Measurements from ENCODE around the gene FRMPD4.
A peak's percentile ranks its signal among the peaks of the same experiment; 100 is the strongest.

The FRMPD4 gene

DNA sequence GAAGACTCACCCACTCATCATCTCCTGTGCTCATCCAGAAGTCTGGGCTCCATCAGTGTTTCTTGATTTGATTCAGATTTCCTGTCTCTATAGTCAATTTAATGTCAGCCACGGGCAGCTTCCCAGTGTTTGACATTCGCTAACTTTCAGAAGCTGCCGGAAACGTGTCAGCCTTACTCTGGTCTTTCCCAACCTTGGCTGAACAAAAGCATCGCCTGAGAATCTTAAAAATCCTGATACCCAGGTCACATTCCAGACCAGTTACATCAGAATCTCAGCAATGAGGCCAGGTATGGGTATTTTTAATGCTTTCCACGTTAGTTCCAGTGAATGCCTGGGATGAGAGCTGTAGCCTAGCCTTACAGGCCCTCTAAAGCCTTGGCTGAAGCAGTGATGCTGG, 233.8 kb downstream of the FRMPD4 start:
- no peak for DNase-seq

DNA sequence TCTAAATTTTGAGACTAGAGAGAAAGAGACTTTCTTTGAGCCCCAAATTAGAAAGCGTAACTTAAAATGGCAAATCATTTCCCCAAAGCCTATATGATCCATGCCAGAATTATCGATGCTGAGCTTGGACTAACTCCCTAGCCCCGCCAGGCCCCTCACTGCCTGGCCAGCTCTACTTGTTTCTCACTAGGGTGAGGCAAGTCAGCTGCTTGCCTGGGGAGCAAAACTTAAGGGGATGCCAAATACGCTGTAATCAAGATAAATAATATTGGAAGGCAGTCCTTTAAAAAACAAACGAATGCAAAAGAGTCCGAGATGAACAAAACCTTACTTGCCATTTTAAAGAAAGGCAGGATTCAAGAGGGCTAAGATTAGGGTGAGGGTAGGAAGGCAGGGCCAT, 236.0 kb downstream of the FRMPD4 start:
- no peak for DNase-seq

DNA sequence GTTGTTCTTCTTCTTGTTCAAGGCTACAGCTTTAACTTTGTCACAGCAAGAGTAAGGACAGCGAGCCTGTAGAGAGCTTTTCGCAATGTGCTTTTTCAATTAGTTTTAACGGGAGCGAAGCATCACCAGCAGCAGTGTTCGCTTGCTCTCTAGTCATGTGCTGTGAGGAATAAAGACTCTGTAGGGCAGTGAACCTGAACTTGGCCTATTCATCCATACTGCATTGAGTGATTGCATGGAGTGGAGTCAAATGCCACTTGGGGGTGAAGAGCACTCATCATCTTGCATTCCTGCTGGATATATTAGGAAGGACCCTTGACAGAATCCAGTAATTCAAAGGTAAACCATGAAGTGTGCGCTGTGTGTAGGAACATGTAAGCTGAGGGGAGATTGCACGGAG, 240.0 kb downstream of the FRMPD4 start:
- no peak for DNase-seq

- DNase-seq: no peak
Observed at GRCh38 chrX:12378706-12379105, 240.4 kb downstream of the FRMPD4 start.

DNA sequence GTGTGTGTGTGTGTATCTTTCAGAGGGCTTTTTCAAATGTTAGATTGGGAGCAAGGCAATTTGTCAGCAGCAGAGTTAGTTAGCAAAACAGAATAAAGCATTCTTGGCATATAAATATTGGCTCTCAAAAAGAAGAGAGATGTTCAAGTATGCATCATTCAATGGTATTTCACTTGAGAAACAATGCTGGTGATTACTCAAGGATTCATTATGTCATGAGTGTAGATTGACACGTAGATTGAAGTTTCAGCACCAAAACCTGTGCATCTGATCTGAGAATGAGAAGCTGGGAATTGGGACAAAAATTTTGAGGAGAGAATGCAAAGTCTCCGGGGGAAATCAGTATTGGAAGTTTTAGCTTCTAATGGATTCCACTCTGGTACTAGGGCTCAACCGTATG, 241.4 kb downstream of the FRMPD4 start:
- DNase-seq: no peak

DNA sequence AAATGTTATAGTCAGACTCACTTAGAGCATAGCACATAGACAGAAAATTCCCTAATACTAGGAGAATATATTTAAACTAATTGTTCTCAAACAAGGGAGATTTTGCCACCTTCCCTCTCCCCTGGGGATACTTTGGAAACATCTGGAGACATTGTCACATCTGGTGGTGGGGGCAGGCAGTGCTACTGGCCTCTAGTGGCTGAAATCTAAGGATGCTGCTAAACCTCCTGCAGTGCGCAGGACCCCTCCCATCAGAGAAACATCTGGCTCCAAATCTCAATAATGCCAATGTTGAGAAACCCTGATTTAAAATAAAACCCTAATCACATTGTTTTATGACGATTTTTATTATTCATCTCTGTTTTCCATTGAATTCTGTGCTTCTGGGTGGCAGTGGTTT, 244.9 kb downstream of the FRMPD4 start:
- DNase-seq: no peak

DNA sequence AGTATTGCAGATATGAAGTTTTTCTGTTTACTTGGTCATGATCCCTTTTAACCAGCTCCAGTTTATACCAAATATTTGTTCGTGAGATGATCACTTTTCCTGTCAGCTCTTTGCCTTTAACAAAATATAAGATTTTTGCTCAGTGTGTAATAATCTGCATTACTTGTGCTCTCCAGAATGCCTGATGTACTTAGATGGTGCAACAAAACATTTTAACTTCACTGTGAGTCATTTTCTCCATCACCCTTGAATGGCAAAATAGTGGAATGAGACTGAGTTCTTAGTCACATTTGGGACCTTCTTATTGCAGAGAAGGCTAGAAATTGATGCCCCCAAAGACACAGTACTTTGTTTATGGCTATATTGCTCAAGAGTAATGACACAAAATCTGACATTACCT, 252.0 kb downstream of the FRMPD4 start:
- no peak for DNase-seq

GRCh38 chrX:12396584-12396983, 258.3 kb downstream of the FRMPD4 start:
- DNase-seq: no peak

- DNase-seq: no peak
Observed at GRCh38 chrX:12400218-12400617, 261.9 kb downstream of the FRMPD4 start.

- DNase-seq: no peak
Observed at GRCh38 chrX:12401252-12401651, 263.0 kb downstream of the FRMPD4 start.

GRCh38 chrX:12403474-12404082, 265.3 kb downstream of the FRMPD4 start:
- DNase-seq: no peak

GRCh38 chrX:12405306-12405705, 267.0 kb downstream of the FRMPD4 start:
- DNase-seq: no peak

- no peak for DNase-seq
Observed at GRCh38 chrX:12410523-12410922, 272.2 kb downstream of the FRMPD4 start.

- DNase-seq: no peak
Observed at GRCh38 chrX:12411831-12412230, 273.6 kb downstream of the FRMPD4 start.

GRCh38 chrX:12412561-12412960, 274.3 kb downstream of the FRMPD4 start:
- DNase-seq: no peak

GRCh38 chrX:12419591-12419990, 281.3 kb downstream of the FRMPD4 start:
- DNase-seq: no peak

DNA sequence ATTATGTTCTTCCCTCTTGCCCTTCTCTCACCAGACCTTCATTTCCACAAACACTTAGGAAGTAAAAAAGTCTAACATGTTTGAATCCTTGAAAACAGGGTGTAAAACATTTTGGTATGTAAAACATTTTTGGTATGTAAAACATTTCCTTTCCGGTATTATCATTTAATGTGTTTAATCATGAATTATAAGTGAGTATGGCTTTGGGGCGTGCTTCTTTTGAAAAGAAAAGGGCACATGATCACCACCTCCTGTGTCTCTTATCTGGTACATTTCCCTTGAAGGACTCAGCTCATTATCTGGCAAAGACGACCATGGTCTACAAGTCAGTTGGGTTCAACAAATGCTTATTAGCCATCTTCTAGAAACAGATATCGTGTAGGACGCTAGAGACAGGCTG, 283.6 kb downstream of the FRMPD4 start:
- no peak for DNase-seq

- no peak for DNase-seq
Observed at GRCh38 chrX:12423346-12423745, 285.1 kb downstream of the FRMPD4 start.

DNA sequence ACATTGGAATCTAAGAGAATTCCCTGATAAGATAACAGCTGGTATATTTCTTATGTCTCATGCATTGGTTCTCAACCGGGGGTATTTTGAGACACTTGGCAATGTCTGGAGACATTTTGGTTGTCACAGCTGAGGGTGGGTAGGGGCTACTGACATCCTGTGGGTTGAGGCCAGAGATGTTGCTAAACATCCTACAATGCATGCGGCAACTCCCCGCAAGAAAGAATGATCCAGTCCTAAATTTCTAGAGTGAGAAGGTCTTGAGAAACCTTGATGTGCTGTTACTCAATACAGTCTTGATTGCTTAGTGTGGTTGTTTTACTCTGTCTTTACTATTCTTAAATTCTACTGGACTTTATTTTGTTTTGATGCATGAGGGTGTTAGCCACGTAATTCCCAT, 287.2 kb downstream of the FRMPD4 start:
- no peak for DNase-seq

DNA sequence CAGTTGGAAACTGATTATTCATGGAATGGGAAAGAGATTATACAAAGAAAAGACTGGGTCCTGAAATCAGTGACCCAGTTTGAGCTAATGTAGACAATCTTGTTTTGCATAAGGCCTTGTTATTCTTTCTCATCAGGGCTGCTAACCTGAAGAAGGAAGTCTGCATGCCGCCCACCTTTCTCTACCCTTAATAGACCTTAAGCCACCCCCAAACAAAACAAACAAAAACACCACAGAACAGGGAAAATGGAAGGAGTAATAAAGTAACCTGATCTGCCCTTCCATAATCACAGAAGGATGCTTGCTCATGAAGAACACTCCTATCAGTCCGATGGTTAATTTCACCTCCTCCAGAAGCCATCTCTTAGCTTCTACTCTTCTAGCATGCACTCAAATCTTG, 288.1 kb downstream of the FRMPD4 start:
- DNase-seq: no peak

GRCh38 chrX:12434493-12434892, 296.2 kb downstream of the FRMPD4 start:
- DNase-seq: no peak

GRCh38 chrX:12439416-12439815, 301.1 kb downstream of the FRMPD4 start:
- no peak for DNase-seq

DNA sequence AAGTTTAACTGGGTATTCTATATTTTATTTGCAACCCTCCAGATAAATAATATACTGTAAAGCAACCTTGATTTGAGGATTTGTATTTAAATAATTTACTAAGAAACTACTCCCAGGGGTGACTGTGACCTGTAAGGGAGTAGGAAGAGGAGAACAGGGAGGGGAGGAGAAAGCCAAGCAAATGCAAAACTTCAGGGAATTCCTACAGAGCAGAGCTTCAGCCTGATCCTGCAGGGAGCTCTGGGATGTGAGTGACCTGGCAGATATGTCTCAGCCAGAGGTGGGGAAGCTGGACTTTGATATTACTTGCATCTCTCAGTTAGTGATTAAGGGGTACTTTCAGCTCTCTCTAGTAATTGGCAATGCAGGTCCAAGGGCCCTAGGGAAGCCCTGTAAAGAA, 302.0 kb downstream of the FRMPD4 start:
- DNase-seq: no peak

- no peak for DNase-seq
Observed at GRCh38 chrX:12441381-12442128, 303.3 kb downstream of the FRMPD4 start.

- DNase-seq: peak; percentile 57
Observed at GRCh38 chrX:12443534-12444098, 305.3 kb downstream of the FRMPD4 start.
